Neural cell (in vitro differentiated cells): ENCODE measurements around the gene ZSWIM1. TPM values are rescaled to one million over a fixed set of nuclear protein-coding genes. Genes with fewer than 3 reads are reported as not detected.

Experiments
- H2AFZ ChIP-seq: fragments of 200-600, 300-800 bp; sonication (generic), shearing (Covaris generic); 2 replicates; pipeline ENCODE4 v1.6.0; 2014; ENCODE audit warnings: low read depth, mild to moderate bottlenecking, antibody characterized with exemption, low read length, moderate library complexity
- H3F3A ChIP-seq: fragments of 200-600 bp; shearing (Covaris generic); 2 replicates; pipeline ENCODE4 v1.6.1; 2016; ENCODE audit warnings: mild to moderate bottlenecking, moderate library complexity, mixed read lengths, antibody characterized with exemption, low read length; ENCODE audit not compliant: insufficient read depth, poor library complexity, severe bottlenecking
- H3K27ac ChIP-seq: fragments of 200-600, 300-800 bp; sonication (generic), shearing (Covaris generic); 2 replicates; pipeline ENCODE4 v1.5.1; 2014; ENCODE audit warnings: mild to moderate bottlenecking, low read length, moderate library complexity
- H3K27me3 ChIP-seq: fragments of 300-800, 200-600 bp; sonication (generic), shearing (Covaris generic); 2 replicates; pipeline ENCODE4 v1.6.0; 2014; ENCODE audit warnings: mild to moderate bottlenecking, low read depth, low read length, moderate library complexity; ENCODE audit not compliant: insufficient read depth
- H3K36me3 ChIP-seq: fragments of 300-800, 200-600 bp; sonication (generic), shearing (Covaris generic); 2 replicates; pipeline ENCODE4 v1.5.1; 2014; ENCODE audit warnings: mild to moderate bottlenecking, antibody characterized with exemption, low read length, moderate library complexity; ENCODE audit not compliant: insufficient read depth
- H3K4me2 ChIP-seq: fragments of 300-800, 200-600 bp; sonication (generic), shearing (Covaris generic); 2 replicates; pipeline ENCODE4 v1.6.0; 2014; ENCODE audit warnings: mild to moderate bottlenecking, low read length
- H3K4me3 ChIP-seq: fragments of 300-800, 200-600 bp; sonication (generic), shearing (Covaris generic); 2 replicates; pipeline ENCODE4 v1.5.1; 2014; ENCODE audit warnings: mild to moderate bottlenecking, low read length, moderate library complexity
- H3K79me2 ChIP-seq: fragments of 200-600 bp; shearing (Covaris generic); replicated peaks from 2 replicates; pipeline ENCODE4 v1.6.0; 2014; ENCODE audit warnings: mild to moderate bottlenecking, low read length, moderate library complexity; ENCODE audit not compliant: insufficient read depth
- H3K9ac ChIP-seq: fragments of 300-800, 200-600 bp; sonication (generic), shearing (Covaris generic); 2 replicates; pipeline ENCODE4 v1.6.1; 2016; ENCODE audit warnings: mild to moderate bottlenecking, low read length, mixed read lengths
- H3K9me2 ChIP-seq: fragments of 200-600 bp; shearing (Covaris generic); 2 replicates; pipeline ENCODE4 v1.6.1; 2016; ENCODE audit warnings: mild to moderate bottlenecking, low read length, mixed read lengths; ENCODE audit not compliant: insufficient read depth
- H3K9me3 ChIP-seq: fragments of 200-600, 300-800 bp; sonication (generic), shearing (Covaris generic); 2 replicates; pipeline ENCODE4 v1.6.1; 2016; ENCODE audit warnings: mild to moderate bottlenecking, mixed run types, low read length, moderate library complexity, mixed read lengths
- H4K20me1 ChIP-seq: fragments of 200-600 bp; shearing (Covaris generic); 2 replicates; pipeline ENCODE4 v1.6.1; 2016; ENCODE audit warnings: mild to moderate bottlenecking, mixed run types; ENCODE audit not compliant: insufficient read depth
- EP300 ChIP-seq: fragments of 450-650 bp; conservative IDR thresholded peaks from 2 replicates; pipeline ENCODE4 v1.6.1; 2014; ENCODE audit warnings: antibody characterized with exemption, mild to moderate bottlenecking, moderate library complexity; ENCODE audit not compliant: poor library complexity, severe bottlenecking
- EZH2 ChIP-seq: fragments of 200-600, 300-800 bp; shearing (Covaris generic), sonication (generic); IDR thresholded peaks from 2 replicates; pipeline ENCODE4 v1.6.1; 2014; ENCODE audit warnings: antibody characterized with exemption, low read length, borderline replicate concordance, mild to moderate bottlenecking; ENCODE audit not compliant: insufficient read depth, poor library complexity, severe bottlenecking
- MXI1 ChIP-seq: fragments of 450-650 bp; conservative IDR thresholded peaks from 2 replicates; pipeline ENCODE4 v1.6.1; 2014; ENCODE audit warnings: antibody characterized with exemption, mild to moderate bottlenecking; ENCODE audit not compliant: poor library complexity, severe bottlenecking
- POLR2AphosphoS5 ChIP-seq: IDR thresholded peaks from 2 replicates; pipeline ENCODE4 v1.6.1; 2012
- RAD21 ChIP-seq: fragments of 450-650 bp; conservative IDR thresholded peaks from 2 replicates; pipeline ENCODE4 v1.6.1; 2014; ENCODE audit warnings: antibody characterized with exemption, mild to moderate bottlenecking, moderate library complexity
- REST ChIP-seq: IDR thresholded peaks from 2 replicates; pipeline ENCODE4 v1.6.1; 2012; ENCODE audit warnings: borderline replicate concordance
- SMC3 ChIP-seq: fragments of 450-650 bp; conservative IDR thresholded peaks from 2 replicates; pipeline ENCODE4 v1.6.1; 2014; ENCODE audit warnings: antibody characterized with exemption, mild to moderate bottlenecking, moderate library complexity; ENCODE audit not compliant: poor library complexity
- TAF1 ChIP-seq: IDR thresholded peaks from 2 replicates; pipeline ENCODE4 v1.6.1; 2012; ENCODE audit warnings: low read depth
- polyA plus RNA-seq: library from polyadenylated mRNA; depleted of rRNA; stranded (reverse); fragments of >200 nt; gene quantifications from 2 replicates; pipeline ENCODE4 v1.2.3, GENCODE V29; 2014
- TF ChIP-seq, protein P1 (sequence below): fragments of 450-650 bp; IDR thresholded peaks from 2 replicates; pipeline ENCODE4 v1.5.1; 2014; ENCODE audit warnings: antibody characterized with exemption, mild to moderate bottlenecking, moderate library complexity; ENCODE audit not compliant: poor library complexity, severe bottlenecking

Gene ZSWIM1
- polyA plus RNA-seq, 1 donor from 2014 or later = 3.3 TPM

DNA sequence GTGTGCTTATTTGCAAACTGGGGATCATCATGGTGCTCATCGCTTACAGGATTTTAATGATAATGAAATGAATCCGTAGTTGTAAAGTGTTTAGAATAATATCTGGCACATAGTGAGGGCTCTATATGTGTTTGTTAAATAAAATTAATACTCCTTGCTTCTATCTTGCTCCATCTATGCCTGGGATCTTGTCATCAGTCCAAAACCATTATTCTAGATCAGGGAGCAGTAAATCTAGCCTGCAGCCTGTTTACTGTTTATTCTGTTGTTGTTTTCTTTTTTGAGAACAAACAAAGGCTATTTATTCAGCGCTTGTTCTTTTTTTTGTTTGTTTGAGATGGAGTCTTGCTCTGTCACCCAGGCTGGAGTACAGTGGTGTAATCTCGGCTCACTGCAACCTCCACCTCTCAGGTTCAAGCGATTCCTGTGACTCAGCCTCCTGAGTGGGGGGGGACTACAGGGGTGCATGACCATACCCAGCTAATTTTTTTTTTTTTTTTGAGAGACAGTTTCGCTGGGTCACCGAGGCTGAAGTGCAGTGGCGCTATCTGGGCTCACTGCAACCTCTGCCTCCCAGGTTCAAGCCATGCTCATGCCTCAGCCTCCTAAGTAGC, 32.0 kb upstream of the ZSWIM1 start:
- Histone ChIP-seq H3K9me2 (no peaks in the 10 kb centered on the region), H3K27me3 (no peaks in the 10 kb centered on the region), H3K9me3 (no peaks in the 10 kb centered on the region), H3F3A (no peaks in the 10 kb centered on the region), H3K27ac (no peak overlapping the region), H2AFZ (no peak overlapping the region), H3K36me3 (no peaks in the 10 kb centered on the region), H3K4me2 (no peak overlapping the region), H3K79me2 (no peaks in the 10 kb centered on the region), H4K20me1 (no peaks in the 10 kb centered on the region), H3K4me3 (no peak overlapping the region), H3K9ac (no peak overlapping the region)
- no peak for TF ChIP-seq REST
- no peak for TF ChIP-seq EP300

DNA sequence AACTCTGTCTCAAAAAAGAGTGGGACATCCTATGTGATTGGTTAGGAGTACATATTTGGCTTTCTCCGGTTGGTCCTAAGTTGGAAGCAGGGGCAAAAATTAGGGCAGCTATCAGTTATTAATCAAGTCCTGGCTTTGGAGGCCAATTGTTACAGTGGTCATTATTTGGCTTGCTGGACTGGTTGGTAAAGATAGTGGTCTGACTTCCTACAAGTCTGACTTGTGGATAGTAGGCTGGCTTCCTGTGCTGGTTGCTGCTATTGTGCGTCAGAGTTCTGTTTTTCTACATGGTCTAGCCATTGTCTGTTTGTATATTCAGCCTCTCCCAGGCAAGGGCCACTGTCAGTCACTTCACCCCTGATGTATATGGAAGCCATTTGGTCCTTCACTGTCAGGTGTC, 30.8 kb upstream of the ZSWIM1 start:
- Histone ChIP-seq H3K36me3 (no peaks in the 10 kb centered on the region), H2AFZ (no peak overlapping the region), H3K9me2 (no peaks in the 10 kb centered on the region), H3K27me3 (no peaks in the 10 kb centered on the region), H3K4me2 (no peak overlapping the region), H3F3A (no peaks in the 10 kb centered on the region), H3K79me2 (no peaks in the 10 kb centered on the region), H4K20me1 (no peaks in the 10 kb centered on the region), H3K4me3 (no peak overlapping the region), H3K27ac (no peak overlapping the region), H3K9me3 (no peaks in the 10 kb centered on the region), H3K9ac (no peak overlapping the region)
- no peak for TF ChIP-seq EZH2
- TF ChIP-seq EP300 = no peak
- TF ChIP-seq, protein P1, sequence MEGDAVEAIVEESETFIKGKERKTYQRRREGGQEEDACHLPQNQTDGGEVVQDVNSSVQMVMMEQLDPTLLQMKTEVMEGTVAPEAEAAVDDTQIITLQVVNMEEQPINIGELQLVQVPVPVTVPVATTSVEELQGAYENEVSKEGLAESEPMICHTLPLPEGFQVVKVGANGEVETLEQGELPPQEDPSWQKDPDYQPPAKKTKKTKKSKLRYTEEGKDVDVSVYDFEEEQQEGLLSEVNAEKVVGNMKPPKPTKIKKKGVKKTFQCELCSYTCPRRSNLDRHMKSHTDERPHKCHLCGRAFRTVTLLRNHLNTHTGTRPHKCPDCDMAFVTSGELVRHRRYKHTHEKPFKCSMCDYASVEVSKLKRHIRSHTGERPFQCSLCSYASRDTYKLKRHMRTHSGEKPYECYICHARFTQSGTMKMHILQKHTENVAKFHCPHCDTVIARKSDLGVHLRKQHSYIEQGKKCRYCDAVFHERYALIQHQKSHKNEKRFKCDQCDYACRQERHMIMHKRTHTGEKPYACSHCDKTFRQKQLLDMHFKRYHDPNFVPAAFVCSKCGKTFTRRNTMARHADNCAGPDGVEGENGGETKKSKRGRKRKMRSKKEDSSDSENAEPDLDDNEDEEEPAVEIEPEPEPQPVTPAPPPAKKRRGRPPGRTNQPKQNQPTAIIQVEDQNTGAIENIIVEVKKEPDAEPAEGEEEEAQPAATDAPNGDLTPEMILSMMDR = no peak
- no peak for TF ChIP-seq REST
- no peak for TF ChIP-seq TAF1
- TF ChIP-seq RAD21 = no peak
- TF ChIP-seq POLR2AphosphoS5 = no peak
- no peak for TF ChIP-seq SMC3
- no peak for TF ChIP-seq MXI1
